Measurements from ENCODE around the gene ARHGAP15.

ARHGAP15 gene

DNA sequence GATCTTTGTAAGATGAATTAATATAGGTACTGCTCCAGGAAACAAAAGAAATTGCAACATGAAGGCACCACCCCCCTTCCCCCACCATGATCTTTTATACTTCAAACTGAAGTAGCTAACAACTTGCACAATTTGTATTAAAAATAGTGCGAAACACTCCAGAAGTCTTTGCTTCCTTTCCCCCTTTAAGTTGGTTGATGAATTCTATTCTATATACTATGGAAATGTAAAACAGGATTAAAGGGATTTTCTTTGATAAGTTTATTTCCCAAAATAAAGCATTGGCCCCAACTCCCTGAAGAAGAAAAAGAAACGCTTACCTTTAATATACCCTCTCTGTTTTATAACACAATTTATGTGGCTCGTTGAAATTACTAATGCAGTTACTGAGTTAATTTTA is 227.1 kb downstream of the ARHGAP15 start:
- TF ChIP-seq, protein P1, sequence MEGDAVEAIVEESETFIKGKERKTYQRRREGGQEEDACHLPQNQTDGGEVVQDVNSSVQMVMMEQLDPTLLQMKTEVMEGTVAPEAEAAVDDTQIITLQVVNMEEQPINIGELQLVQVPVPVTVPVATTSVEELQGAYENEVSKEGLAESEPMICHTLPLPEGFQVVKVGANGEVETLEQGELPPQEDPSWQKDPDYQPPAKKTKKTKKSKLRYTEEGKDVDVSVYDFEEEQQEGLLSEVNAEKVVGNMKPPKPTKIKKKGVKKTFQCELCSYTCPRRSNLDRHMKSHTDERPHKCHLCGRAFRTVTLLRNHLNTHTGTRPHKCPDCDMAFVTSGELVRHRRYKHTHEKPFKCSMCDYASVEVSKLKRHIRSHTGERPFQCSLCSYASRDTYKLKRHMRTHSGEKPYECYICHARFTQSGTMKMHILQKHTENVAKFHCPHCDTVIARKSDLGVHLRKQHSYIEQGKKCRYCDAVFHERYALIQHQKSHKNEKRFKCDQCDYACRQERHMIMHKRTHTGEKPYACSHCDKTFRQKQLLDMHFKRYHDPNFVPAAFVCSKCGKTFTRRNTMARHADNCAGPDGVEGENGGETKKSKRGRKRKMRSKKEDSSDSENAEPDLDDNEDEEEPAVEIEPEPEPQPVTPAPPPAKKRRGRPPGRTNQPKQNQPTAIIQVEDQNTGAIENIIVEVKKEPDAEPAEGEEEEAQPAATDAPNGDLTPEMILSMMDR (IDR thresholded peaks at IDR 0.05; ENCODE audit: extremely low read depth, missing control alignments): no peak

DNA sequence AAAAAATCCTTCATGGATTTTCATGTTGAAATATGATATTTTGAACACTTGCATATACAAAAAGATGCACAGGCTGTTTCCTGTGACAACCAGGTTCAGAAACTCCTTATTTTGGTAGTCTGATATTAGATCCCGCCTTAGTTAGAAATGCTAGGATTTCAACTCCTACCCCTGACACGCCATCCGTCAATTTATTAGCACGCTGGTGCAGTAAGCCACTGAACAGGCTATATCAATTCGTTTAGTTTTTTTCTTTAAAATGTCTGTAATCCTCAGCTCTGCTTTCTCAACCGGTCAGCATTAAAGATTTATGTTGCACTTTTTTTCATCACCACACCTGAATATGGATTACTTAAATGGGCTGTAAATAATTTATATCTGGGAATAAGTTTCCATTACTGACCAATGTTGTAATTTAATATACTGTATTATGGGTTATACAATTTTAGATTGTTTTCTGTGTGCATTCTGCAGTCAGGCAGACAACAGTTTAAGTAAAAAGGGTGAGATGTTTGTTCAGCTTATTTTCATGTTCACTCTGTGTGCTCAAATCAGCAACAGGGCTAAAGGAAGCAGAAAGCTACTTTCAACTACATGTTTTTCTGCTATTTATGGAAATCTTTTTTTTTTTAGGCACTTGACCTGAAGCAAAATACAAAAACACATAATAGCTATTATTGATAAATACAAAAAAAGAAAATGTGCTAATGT is 227.7 kb downstream of the ARHGAP15 start:
- no peak for DNase-seq (ENCODE audit: low spot score)
- TF ChIP-seq, protein P1 (IDR thresholded peaks at IDR 0.05; ENCODE audit: extremely low read depth, missing control alignments): no peak

More for the DNA sequence above, 227.1 kb downstream of the ARHGAP15 start:
- DNase-seq (ENCODE audit: low spot score): no peak

DNA sequence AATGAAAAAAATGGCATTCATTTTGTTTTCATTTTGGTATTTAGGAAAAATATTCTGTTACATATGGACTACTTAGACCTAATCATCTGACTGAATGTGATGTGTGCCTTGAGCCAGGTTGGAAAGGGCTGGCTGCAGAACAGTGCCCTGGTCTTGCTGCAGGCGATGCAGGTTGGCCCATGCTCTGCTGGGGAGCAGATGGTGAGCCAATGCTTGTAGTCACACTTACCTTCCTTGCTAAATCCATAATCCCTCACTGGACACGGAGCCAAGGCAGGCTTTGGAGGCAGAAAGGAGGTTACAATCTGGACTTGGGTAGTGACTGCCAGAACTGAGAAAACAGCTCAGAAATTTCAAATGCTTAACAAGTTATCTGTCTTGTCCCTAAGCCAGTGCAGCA is 228.7 kb downstream of the ARHGAP15 start:
- no peak for DNase-seq (ENCODE audit: low spot score)

DNA sequence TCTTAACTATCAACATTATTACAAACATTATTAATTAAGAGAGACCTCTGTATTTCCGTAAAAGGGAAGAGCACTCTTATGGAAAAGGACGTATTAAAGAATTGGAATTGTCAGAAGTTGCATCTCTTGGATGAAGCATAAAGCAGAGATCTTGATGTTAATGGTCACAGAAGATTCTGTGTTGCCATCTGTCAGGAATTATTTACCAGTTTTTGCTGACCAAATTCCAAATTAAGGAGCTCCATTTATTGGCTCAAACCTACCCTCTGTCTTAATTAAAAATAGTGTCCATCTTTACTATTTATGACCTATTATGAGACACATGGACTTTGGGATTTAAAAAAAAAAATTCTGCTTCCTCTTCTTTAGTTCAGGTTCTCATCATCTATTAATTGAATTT is 232.1 kb downstream of the ARHGAP15 start:
- TF ChIP-seq, protein P1 (IDR thresholded peaks at IDR 0.05; ENCODE audit: extremely low read depth, missing control alignments): no peak

More for the DNA sequence above, 228.7 kb downstream of the ARHGAP15 start:
- TF ChIP-seq, protein P1 (IDR thresholded peaks at IDR 0.05; ENCODE audit: extremely low read depth, missing control alignments): no peak

DNA sequence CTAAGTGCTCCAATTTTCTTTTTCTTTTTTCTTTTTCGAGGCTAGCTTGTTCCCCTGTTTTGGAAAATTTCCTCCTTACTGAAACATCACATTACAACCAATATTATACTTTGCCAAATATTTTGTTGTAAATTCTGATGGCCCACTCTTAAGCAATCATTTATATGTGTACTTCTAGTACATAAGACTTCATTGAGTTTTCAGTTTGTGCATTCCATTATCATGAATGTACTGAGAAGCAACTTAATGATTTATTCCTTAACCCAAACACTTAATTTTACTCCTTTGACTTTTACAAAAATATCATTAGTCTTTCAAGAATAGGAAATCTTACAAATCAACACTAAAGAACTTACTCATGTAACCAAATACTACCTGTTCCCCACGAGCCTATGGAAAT is 242.4 kb downstream of the ARHGAP15 start:
- DNase-seq (ENCODE audit: low spot score): no peak
- TF ChIP-seq, protein P1 (IDR thresholded peaks at IDR 0.05; ENCODE audit: extremely low read depth, missing control alignments): no peak

More for the DNA sequence above, 232.1 kb downstream of the ARHGAP15 start:
- no peak for DNase-seq (ENCODE audit: low spot score)

DNA sequence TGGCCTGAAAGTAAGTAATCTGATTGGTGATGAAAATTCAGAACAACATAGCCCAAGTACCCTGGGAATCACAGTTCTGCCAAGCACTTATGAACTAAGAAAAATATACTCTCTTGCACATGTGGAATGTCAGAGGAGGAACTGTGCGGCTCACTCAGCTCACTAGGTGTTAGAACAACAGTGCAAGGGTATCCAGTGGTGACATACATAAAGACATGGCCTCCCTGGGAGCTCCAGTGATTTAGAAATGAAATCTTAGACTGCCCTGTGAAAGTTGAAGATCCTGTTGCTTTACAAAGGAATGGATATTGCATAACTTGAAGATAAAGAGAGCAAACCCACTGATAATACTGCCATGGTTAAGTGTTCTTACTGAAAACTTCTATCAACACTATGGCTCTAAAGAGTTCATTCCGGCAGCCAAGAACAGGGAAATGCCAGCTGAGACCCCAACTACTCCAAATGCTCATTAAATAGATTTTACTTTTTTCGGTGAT is 246.2 kb downstream of the ARHGAP15 start:
- DNase-seq (ENCODE audit: low spot score): no peak
- TF ChIP-seq, protein P1 (IDR thresholded peaks at IDR 0.05; ENCODE audit: extremely low read depth, missing control alignments): no peak

DNA sequence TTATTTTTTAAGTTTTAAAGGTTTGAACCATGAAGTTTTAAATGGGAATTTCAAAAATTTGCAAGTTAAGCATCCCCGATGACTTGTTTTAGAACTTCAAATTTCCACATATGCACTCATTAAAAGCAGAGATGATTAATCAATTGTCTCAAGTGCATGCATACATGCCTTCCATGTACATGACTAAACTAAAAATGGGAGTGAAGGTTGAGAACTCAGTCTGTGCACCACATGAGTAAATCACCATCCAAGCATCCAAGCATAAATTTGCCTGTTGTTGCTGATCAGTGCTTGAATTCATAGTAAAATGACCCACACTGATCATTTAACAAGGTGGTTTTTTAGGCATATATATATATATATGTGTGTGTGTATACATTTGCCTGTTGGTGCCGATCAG is 249.8 kb downstream of the ARHGAP15 start:
- TF ChIP-seq, protein P1 (IDR thresholded peaks at IDR 0.05; ENCODE audit: extremely low read depth, missing control alignments): no peak
- DNase-seq (ENCODE audit: low spot score): no peak
